Nucleus accumbens (tissue), 56 donors: Measurements from ENCODE around the gene MCTP2.
A peak's percentile ranks its signal among the peaks of the same experiment; 100 is the strongest.
"Not testable (repeated sequence)": the region's sequence is repeated elsewhere in the genome, so short reads cannot be mapped to it uniquely, and the experiment has no call there.

Experiments
- DNase-seq, 56 donors: peaks; one replicate each; lab custom pipeline; 2025; lab: John Stamatoyannopoulos, UW

MCTP2 gene

DNA sequence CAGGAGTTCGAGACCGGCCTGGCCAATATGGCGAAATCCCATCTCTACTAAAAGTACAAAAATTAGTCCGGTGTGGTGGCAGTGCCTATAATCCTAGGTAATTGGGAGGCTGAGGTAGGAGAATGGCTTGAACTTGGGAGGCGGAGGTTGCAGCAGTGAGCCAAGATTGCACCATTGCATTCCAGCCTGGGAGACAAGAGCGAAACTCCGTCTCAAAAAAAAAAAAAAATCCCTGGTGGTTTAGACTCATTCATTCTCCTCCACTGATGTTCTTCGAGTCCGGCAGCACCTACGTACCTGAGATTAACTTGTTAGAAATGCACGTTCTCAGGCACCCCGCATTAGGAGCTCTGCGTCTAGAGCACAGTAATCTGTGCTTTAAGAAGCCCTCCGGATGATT lies 3.7 kb downstream of the MCTP2 start:
- DNase-seq: no peak

DNA sequence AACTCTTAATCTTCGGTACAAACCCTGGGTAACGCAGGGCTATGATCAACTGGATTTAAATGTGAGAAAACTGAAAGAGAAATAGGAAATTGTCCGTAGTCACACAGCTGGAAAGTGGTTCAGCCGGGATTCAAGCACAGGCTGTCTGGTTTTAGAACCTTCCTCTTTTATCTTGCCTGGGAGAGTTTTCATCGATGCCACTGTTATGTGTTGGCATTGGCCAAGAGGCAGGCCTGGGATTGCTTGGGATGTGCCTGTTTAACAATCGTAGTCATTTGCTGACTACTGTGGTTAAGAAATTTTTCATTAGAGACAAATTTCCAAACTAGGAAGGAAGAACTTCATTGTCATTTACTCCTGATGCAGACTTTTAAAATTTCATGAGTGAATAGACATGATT lies 4.3 kb downstream of the MCTP2 start:
- DNase-seq: no peak

DNA sequence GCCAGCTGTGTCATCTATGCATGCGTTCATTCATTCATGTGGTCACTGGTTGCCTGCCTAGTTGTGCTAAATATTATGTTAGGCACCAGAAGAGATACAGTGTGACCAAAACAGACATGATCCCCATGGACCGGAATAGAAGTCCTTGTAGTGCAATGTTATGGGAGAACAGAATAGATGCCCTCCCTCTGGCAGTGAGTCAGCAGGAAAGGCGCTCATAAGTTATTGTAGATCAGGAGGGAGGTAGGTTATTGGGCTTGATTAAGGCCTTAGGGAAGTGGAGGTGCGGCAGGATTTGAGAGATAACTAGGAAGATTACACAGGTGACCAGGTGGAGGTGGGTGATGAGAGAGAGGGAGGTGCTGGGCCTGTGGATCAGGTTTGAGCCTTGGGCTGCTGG lies 5.2 kb downstream of the MCTP2 start:
- no peak for DNase-seq

DNA sequence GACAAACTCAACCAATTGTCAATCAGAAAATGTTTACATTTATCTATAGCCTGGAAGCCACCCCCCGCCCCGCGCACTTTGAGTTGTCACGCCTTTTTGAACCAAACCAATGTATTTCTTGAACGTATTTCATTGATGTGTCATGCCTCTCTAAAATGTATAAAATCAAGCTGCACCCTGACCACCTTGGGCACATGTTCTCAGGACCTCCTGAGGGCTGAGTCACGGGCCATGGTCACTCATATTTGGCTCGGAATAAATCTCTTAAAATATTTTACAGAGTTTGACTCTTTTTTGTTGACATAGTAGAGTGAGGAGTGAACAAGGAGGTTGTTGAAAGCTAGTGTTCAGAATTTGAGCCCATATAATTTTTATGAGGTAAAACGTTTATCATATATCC lies 6.5 kb downstream of the MCTP2 start:
- DNase-seq: no peak

DNA sequence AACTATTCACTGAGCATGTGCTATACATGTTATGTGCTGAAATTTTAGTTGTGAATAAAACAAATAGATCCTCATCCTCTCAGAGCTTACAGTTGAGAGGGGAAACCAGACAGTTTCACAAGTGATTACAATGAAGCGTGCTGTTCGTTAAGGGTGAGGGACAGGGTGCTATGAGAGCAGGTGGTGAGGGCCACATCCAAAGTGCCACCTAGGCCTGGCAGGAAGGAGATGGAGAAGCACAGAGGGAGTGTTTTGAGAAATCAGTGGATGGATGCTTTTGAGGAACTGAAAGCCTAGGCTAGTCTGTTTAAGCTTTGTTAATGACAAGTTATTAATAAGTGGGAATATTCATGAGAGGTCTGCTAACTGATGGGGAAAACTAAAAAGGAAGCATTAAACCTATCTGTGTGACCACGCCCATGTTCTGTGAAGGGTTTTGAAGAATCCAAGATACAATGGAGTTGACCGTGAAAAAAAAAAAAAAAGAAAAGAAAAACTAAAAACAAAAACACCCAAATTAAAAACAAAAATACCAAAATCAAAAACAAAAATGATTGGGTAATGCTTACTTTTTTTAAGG lies 7.3 kb downstream of the MCTP2 start:
- no peak for DNase-seq

DNA sequence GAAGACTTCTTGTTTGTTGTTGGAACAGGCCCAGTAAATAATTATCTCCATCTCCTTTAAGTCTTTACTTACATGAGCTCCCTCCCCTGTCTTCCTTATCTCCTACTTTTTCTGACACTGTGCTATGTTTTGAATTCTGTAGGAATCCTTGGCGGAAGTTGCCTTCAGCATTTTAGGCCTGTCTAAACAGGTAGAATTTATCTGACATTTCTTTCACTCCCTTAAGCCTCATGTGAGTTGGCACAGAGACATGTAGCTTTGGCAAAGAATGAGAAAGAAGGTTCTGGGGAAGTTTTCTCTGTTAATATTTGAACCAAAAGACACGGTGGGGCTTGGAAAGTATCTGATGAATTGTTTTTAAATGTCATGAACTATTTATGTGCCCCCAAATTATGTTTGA lies 8.1 kb downstream of the MCTP2 start:
- DNase-seq: no peak

DNA sequence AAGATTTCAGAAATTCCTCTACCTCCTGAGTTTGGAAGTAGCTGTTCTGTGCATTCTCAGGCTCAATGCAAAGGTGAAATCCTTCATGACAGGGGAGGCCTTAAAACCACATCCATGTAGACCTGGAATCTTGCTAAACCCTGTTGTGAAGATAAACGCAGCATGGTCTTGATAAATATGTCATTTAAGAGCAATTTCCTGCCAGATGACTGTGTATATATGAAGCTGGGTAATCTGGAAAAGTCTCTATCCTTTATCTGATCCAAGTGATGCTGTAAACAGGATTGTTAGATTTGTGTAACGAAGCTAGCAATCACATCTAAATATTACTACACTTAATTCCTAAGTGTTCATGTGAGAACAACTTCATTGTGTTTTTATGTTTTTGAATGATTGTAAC lies 9.1 kb downstream of the MCTP2 start:
- DNase-seq: no peak

DNA sequence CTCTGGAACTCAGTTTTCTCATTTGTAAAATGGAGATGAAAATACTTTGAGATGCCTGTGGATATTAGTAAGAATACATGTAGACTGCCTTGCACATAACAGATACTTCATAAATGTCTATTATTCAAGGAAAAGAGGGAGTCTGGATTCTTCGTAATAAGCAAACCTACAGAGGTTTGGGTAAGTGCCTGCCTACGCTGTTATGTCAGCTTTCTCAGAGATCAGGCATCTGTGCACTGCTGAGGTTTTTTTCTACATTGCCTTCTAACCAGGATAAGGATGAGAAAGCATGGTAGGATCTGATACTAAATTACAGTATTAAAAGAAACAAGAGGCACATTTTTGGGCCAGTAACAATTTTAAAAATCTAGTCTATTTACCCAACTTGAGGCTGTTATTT lies 10.9 kb downstream of the MCTP2 start:
- peak in 6 of 56 donors; percentile 2 to 40 (median 24) for DNase-seq

DNA sequence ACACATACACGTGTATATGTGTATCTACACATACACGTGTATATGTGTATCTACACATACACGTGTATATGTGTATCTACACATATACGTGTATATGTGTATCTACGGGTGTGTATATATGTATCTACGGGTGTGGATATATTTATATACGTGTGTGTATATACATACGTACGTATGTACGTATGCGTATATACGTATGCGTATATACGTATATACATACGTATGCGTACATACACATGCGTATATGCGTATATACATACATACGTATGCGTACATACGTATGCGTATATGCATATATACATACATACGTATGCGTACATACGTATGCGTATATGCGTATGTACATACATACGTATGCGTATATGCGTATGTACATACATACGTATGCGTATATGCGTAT lies 11.6 kb downstream of the MCTP2 start:
- not testable (repeated sequence) for DNase-seq

DNA sequence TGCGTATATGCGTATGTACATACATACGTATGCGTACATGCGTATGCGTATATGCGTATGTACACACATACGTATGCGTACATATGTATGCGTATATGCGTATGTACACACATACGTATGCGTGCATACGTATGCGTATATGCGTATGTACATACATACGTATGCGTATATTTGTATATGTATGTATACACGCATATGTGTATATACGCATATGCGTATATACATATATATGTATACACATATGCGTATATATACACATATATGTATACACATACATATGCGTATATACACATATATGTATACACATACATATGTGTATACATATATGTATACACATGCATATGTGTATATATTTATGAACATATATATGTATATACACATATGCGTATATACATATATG lies 12.1 kb downstream of the MCTP2 start:
- DNase-seq: no peak

DNA sequence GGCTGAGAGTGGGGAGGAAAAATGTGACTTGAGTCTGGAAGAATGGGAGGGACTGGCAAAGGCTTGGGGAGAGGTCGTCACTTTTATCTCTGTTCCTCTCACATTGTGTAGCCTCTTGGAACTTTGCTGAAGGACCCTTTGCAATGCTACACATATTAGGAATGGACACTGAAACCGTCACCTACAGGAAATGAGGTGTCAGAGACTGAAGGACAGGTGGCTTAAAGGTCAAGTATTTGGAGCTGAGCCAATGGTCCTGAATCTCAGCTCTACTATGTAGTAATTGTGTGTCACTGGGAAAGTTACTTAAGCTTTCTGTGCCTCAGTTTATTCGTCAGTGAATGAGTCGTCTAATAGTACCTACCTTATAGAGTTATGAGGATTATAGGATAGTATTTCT lies 14.7 kb downstream of the MCTP2 start:
- no peak for DNase-seq

DNA sequence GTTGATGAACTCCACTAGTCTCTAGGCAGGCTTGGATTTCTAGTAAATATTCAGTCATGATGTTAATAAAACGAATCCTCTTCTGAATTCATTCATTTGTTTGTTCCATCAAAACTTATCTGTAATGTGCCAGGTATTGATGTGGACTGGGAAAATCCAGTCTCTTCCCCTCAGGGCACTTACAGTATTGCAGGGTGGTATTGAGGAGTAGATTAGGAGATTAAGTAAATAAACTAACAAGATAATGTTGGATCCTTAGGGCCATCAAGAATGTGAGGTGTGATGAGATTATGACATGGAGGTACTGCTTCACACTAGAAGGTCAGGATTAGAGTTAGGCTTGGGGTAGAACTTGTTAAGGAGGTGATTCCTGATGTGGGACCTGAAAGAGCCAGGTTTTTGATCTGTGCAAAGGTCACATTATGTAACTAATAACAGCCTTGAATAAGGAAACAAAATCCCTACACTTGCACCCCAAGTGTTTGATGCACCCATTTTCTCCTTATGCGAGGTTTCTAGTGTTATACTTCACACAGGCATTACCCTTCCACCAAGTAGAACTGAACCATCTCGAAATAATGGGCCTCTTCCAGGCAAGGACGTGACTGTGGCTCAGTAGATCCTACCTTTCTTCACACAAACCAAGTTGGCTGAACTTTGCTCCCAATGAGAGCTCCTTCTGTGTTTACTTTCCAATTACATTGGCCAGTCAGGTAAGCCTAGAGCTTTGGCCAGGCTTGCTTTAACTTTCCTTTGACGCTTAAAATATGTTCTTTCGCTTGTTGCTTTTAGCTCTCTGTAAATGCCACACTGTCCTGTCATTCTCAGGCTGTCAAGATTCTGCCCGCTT lies 16.7 kb downstream of the MCTP2 start:
- DNase-seq: no peak

DNA sequence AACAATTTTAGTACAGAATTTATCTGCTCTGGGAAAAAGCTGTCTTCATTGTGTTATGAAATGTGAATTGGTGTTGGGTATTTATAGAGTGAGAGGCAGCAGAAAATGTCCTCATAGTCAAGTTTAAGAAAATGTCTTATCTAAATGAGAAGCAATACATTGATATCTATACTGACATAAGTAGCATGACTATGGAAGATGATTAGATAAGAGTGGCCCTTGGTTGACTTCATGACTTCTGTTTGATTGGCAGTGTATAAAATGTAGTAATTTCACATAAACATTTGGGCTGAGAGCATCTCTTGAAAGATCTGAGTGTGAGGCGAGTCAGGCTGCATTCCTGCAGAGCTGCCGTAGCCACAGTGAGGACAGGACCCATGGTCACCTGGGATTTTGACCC lies 19.4 kb downstream of the MCTP2 start:
- DNase-seq: no peak

DNA sequence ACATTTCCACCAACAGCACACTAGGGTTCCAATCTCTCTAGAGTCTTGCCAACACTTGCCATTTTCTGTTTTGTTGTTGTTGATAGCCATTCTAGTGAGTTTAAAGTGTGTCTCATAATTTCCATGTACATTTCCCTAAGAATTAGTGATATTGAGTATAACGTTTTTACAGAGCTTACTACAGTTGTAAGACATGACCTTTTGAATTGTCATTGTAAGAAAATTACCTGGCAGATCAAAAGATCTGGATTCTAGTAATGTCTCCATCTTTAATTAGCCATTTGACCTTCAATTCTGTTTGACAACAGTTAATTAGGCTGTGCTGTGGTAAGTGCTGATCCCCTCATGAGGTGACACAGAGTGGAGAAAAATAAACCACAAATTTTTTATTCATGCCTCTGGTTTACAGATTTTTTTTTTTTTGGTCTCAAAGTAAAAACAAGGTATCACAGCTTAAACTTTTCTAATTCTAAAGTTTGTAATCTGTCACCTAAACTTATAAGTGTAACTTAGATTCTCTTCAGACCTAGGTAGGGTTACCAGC lies 20.9 kb downstream of the MCTP2 start:
- DNase-seq: no peak

DNA sequence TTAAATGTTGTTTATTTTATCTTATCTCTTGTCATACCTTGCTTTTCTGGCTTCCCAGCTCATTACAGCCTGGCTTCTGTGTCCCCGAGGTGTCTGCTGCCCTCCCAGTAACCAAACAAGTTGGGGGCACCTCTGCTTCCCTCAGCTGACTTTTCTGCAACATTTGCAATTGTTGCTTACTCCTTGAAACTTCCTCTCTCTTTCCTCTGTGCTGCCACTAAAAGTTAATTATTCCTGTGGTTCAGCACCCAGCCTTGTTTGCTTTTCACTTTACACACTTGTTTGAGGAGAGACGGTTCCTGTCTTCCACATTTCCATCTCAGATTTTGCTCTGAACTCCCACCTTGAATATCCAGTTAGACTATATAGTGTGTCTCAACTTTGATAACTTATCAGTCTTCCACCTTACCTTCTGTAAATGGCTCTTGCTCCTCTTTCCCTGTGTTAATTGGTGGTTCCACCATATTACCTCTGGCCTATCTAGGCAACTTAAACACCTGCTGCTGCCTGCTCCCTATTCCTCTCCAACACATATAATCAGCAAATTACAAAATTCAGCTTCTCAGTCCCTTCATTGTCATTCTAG lies 21.6 kb downstream of the MCTP2 start:
- no peak for DNase-seq

DNA sequence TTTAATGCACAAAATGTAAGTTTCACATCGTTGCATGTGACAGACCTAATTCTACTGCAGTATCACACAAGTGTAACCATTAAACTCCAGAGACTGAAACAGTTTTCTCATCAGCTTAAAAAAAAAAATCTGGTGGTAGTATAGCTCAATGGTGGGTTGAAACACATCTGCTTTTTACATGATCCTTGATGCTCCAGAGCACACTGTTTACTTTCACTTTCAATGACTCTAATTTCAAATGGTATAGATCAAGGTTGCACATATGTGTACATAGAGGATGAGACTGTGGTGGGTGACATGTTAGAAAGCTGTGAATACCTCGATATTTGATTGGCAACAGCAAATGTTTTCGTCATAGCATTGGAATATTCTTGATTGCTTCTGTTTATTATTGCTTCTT lies 22.4 kb downstream of the MCTP2 start:
- DNase-seq: no peak

DNA sequence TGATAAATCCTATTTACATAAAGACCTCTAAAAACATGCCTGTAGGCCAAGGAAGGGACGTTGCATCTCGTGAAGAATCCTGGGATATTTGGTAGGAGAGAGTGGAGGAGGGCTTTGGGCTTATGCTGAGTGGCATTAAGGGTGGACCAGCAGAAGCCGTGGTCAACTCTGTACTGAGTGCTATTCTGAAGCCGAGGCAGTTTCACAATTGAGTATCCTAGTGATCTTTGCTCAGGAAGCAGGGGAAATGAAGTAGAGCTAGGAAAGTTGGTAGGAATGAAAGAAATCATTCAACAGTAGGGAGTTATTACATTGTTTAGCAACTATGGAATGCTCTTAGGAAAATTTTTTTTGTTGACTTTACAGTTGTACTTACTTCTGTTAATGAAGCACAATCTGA lies 24.2 kb downstream of the MCTP2 start:
- no peak for DNase-seq

DNA sequence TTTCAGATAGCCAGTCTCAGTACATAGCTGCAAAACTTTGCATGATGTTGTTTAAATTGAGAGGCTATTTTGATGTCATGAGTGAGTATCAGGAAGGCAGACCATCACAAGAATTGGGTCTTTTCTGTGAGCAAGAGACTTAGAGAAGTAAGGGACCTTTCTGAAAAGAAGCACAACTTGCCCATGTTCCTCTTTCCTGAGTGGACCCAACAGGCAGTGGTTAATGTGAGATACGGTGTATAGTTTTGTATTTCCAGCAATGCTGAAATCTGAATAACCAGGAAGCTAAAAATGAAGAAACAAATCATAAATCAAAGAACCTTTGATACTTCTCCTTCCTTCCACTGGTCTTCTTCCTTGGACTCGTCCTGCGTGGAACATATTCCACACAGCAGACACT lies 25.1 kb downstream of the MCTP2 start:
- DNase-seq: no peak

DNA sequence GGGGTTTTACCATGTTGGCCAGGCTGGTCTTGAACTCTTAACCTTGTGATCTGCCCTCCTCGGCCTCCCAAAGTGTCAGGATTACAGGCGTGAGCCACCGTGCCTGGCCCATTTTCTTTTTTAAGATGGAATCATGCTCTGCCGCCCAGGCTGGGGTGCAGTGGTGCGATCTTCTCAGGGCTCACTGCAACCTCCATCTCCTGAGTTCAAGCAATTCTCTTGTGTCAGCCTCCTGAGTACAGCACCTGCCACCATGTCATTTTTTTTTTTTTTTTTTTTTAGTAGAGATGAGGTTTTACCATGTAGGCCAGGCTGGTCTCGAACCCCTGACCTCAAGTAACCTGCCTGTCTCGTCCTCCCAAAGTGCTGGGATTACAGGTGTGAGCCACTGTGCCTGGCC lies 26.4 kb downstream of the MCTP2 start:
- not testable (repeated sequence) for DNase-seq

DNA sequence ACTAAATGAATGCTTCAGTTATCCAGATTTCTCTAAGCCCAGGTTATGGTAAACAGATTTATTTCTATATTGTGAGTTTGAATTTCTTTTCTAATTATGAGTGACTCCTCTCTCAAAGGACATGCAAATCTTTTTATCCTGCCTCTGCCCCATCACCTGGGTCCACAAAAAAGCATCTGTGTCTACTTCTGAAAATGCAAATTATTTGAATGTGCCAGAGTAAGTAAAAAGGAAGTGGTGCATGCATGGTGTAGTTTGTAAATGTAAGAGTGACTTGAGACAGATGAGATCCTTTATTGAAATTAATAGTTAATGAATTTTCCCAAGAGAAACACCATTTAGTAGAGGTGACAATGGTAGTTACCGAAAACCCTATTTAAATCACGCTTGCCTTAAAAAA lies 26.9 kb downstream of the MCTP2 start:
- DNase-seq: no peak

DNA sequence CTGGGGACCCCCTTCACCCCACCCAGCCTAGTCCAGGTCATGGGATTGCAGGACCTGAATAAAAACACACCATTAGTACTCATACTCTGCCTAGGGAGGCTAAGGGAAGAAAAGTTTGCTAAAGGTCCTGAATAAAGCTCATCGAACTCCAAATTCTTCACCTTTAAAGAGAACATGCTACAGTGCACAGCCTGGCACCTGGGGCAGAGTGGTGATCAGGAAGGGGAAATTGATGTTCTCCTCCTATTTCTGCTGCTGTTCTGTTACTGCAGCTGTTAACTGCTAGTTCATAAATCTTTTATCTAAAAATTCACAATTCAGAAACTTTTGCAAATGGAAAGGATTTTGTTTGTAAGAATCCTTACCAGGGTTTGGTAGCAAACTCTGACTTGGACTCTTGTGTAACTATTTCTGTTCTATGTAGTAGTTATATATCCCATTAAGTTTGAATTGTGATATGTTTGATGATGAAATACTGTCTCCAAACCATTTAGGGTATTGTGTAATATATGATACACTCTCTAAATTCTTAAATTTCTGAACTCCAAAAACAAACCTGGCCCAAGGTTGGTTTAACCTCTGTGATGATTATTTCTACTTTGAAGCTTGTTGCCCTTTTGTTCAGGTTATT lies 27.9 kb downstream of the MCTP2 start:
- no peak for DNase-seq
